ENCODE results near the gene CSMD2.

Gene CSMD2

DNA sequence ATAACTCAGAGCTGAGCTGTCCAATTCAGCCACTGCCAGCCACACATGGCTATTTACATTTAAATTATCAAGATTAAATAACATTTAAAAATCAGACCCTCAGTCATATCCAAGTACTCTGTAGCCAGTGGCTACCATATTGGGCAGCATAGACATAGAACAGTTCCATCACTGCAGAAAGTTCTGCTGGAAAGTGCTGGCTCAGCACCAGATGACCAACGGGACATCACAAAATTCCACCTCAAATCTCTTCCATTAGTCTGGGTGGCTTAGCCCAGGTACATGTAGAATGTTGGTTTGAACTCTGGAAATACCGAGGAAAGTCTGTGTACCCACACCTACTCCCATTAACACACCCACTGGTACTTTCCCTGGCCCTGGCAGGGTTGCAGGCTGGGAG is 563.3 kb downstream of the CSMD2 start:
- no peak for DNase-seq (ENCODE audit: low spot score)

DNA sequence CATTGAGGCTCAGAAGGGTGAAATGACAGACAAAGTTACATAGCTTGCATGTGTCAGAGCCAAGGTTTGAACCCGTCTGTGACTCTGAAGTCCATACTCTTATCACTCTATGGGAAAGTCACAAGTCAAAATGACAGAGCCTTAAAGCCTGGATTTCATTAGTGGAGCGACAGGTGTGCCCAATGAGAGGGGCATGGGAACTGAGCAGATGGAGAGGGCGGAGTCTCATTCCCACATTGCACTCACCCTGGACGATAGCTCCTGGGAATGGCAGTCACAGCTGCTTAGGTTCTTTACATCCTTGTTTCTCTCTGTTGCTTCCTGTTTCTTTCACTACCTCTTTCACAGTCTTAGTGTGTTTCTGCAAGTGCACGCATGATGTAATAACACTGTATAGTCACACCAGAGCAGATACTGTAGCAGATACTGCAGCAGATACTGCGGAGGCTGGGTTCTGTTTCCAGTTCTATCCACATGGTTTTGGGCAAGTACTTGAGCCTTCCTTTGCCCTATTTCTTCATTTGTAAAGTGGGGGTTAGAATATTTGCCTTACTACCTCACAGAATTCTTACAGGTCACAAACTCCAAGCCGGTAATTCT is 565.4 kb downstream of the CSMD2 start:
- no peak for DNase-seq (ENCODE audit: low spot score)

DNA sequence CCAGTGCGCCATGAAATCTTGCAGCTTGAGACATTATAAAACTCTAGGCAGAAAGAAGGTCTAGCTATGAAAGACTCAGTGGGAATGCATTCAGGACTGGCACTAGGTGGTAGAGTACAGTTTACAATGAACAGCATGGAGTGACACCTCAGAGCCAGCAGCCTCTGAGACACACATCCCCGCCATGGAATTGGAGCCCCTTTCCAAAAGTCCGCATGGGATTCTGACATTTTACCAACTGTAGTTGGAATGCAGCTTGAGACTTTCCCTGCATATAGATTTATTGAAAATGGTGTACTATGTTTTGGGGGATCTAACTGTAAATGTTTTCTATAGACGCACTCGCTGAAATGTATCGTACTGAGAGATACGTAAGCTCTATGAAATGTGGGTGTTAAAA is 576.3 kb downstream of the CSMD2 start:
- DNase-seq (ENCODE audit: low spot score), result no peak

DNA sequence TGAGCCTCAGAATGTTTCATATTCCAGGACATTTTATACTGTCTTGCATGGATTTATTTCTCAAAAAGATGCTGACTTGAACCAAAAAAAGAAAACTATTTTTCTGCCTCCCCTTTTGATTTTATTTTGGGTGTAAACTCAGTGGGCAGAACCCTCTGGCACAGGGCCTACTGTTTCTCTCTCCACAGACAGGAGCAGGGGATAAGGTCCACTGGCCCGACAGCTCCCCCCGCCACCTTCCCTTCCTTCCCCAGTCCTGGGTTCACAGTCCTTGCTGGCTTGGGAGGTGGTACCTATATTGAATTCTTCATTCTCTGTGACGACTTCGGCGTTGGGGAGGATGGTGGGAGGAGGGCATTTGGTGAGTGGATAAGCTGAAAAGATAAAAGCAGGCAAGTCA is 578.2 kb downstream of the CSMD2 start:
- no peak for DNase-seq (ENCODE audit: low spot score)

- no peak for DNase-seq (ENCODE audit: low spot score)
These were observed 578.9 kb downstream of the CSMD2 start for GRCh38 chr1:33586106-33586505.

DNA sequence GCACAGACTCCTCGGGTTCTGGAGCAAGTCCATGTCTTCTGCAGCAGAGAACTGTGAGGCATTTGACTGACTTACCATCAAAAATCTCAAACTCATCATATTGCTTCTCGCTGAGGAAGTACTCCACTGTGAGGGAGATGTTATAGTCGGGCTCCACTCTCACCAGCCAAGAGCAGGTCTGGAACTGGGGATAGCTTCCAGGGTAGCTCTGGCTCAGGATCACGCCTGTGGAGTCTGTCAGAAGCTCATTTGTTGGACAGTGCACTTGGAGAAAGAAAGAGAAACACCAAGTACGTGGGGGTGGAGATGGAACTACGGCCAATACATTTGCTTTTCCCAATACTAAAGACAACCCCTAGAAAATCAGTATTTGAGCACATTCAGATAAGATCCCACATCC is 581.5 kb downstream of the CSMD2 start:
- peak; percentile 6 for DNase-seq (ENCODE audit: low spot score)

DNA sequence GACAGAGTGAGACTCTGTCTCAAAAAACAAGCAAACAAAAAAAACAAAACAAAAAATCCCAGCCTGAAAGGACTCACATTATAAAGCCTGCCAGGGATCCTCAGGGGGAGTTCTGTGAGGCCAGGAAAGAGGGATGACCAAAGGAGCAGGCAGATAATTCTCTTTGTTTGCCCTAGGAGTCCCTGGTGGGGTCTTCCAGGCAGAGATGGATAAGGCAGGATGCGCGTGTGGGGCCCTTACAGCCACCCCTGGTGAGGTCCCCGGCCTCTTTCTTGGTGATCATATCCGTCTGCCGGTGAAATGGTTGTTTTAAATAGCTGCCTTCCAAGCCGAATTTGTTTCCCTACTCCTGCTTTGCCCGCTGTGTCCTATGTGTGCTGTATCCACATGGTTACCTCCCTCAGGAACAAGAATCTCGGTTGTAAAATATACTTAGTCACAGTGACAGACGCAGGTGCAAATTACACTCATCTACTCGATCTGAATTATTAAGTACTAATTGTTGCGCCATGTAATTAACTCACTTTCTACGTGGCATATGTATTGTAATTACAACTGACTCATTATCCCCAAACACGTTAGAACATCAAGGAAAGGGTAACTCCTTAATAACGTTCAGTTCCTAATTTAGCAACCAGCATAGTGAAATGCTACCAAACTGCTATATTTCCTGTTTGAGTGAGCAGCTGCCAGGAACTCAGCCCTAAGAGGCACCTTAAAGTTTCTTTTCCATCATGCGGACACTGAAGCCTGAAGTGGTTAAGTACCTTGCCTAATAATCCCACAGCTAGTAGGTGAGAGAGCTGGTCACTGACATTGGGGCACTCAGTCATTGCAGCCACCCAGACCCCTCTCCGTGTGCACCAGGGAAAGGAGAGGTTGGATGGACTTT is 586.2 kb downstream of the CSMD2 start:
- no peak for DNase-seq (ENCODE audit: low spot score)

DNA sequence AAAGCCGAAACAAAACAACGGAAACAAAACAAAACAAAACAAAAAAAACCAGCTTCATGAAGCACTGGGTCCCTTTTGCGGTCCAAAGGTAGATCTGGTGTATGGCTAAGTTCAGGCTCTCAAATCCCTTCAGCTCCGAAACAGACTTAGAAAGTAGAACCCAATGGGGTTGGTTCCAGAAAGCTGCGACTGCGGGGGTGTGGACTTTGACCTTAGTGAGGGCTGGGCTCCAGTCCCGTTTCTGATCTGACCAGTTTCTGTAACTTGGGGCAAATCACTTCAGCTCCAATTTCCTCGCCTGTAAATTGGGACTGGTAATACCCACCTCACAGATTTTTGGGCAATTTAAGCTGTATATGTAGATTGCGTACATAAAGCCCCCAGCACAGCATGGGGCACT is 587.4 kb downstream of the CSMD2 start:
- no peak for DNase-seq (ENCODE audit: low spot score)

DNA sequence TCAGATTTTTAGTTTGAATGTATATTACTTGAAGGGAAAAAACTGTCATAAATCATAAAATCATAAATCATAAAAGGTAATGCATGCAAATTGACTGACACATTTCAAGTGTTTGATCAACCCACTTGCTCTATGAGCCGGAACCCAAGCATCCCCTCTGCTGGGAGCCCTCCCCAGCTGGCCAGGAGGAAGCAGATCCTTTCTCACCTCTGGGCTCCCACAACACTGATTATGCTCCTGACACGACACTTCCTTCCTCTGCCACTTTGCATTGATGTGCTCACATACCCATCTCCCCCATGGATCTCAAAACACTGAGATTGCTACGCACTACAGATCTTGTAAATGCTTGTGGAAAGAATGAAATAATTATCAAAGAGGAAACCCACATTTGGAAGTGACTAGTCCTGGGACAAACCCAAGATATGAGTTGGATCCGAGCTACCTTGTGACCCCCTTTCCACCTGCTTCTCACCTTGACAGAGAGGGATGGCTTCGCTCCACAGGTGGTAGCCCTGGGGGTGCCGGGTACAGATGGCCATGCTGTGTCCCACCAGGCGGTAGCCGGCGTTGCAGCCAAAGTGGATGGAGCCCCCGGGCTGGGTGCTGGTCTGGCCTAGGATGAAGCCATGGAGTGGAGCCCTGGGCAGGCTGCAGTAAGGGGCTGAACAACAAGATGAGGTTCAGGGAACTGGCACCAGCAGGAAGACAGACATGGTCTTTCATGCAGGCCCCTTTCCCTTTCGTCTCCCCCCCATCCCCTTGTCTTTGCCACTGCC is 588.0 kb downstream of the CSMD2 start:
- no peak for DNase-seq (ENCODE audit: low spot score)

- no peak for DNase-seq (ENCODE audit: low spot score)
These were observed 589.6 kb downstream of the CSMD2 start for GRCh38 chr1:33575324-33575879.

- no peak for DNase-seq (ENCODE audit: low spot score)
These were observed 591.4 kb downstream of the CSMD2 start for GRCh38 chr1:33573661-33574060.

- DNase-seq (ENCODE audit: low spot score), result no peak
These were observed 592.6 kb downstream of the CSMD2 start for GRCh38 chr1:33572387-33572786.

GRCh38 chr1:33569331-33569730 is 595.7 kb downstream of the CSMD2 start:
- no peak for DNase-seq (ENCODE audit: low spot score)

- no peak for DNase-seq (ENCODE audit: low spot score)
These were observed 601.3 kb downstream of the CSMD2 start for GRCh38 chr1:33563699-33564098.

DNA sequence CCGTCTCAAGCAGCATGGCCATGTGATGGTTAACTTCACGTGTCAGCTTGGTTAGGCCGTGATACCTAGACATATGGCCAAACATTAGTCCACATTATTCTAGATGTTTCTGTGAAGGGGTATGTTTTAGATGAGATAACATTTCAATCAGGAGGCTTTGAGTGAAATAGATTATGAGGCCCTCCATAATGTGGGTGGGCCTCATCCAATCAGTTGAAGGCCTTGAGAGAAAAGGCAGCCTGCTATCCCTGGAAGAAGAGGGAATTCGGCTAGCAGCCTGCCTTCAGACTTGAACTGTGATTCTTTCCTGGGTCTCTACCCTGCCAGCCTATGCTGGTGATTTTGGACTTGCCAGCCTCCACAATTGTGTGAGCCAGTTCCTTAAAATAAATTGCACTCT is 602.5 kb downstream of the CSMD2 start:
- DNase-seq (ENCODE audit: low spot score), result no peak

DNA sequence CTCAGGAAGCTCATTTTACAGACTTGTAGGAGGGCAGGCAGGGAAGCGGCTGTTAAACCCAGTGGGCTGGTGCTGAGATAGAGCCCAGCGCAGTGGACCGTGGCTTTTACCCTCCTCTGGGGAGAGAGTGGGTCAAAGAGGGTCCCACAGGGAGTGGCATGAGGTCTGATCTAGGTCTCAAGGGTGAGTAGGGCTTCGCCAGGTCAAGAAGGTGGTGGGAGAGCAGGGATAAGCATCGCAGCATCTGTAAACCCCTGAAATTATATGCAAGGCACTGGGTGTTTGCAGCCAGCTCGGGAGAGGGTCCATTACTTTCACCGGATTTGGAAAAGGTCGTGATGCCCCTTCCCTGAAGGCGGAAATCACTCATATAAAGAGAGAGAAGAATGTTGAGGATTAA is 603.5 kb downstream of the CSMD2 start:
- no peak for DNase-seq (ENCODE audit: low spot score)

DNA sequence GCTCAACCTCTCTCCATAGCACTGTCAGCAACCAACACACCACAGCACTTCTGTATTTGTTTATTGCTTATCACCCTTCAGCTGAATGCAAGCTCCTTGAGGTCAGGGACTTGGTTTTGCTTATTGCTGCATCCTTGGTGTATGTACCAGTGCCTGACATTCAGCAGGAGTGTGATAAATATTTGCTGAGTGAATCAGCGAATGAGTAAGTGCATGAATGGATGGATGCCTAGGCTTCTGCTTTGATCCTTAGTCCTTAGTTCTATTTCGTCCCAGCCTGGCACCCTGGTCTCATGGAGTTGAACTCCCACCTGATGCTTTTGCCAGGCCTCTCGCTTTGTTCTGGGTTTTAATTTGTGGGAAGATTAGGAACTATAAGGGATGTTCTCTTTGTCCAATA is 604.4 kb downstream of the CSMD2 start:
- no peak for DNase-seq (ENCODE audit: low spot score)

DNA sequence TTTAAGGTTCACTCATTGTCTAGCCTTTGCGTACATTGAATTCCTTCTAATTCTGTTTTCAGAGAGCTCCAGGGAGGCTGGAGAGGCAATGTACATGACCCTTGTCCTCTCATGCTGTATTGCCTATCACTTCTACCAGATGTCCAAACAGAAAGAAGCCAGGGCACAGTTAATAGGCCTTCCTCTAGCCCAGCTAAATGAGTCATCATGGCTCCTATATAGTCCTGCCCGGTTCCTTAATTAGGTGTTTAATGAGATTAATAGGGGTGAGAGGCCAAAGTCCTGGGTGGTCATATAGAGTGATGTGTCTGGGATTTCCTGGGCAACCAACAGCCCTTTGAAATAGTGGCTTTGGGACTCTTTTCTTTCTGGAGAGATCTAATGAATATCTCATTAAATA is 616.3 kb downstream of the CSMD2 start:
- no peak for DNase-seq (ENCODE audit: low spot score)

- DNase-seq (ENCODE audit: low spot score), result no peak
These were observed 616.7 kb downstream of the CSMD2 start for GRCh38 chr1:33548319-33548718.

DNA sequence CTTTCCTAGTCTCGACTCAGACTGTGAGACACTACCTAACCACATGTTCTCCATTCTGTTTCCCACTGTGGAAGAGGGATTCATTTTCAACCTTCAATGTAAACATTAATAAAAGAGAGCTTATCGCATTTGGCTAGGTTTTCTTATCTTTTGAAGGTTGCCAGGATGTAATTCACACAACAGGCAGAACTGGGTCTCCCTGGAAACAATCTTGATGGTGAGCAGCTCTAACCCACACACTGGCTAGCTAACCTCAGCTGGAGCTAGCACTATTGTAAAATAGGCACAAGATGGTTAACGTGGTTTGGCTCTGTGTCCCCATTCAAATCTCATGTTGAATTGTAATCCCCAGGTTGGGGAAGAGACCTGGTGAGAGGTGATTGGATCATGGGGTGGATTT is 617.5 kb downstream of the CSMD2 start:
- no peak for DNase-seq (ENCODE audit: low spot score)

DNA sequence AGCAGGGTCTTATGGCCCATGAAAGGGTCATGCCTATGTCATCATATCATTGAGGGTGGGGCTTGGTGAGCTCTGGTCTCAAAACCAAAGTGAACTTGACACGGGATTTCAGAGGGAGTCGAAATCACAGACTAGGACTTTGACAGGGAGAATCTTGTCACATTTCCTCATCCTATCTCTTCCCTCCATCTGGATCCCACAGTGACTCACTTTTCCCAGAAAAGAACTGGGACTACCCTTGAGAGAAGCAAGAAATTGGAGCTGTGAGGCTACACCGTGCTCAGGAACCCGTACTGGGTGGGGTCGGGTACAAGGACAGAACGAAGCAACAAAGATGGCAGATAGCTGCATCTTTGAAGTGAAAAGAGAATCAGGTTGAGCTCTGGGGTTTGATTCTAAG is 623.1 kb downstream of the CSMD2 start:
- no peak for DNase-seq (ENCODE audit: low spot score)

- DNase-seq (ENCODE audit: low spot score), result no peak
These were observed 627.1 kb downstream of the CSMD2 start for GRCh38 chr1:33537885-33538284.

DNA sequence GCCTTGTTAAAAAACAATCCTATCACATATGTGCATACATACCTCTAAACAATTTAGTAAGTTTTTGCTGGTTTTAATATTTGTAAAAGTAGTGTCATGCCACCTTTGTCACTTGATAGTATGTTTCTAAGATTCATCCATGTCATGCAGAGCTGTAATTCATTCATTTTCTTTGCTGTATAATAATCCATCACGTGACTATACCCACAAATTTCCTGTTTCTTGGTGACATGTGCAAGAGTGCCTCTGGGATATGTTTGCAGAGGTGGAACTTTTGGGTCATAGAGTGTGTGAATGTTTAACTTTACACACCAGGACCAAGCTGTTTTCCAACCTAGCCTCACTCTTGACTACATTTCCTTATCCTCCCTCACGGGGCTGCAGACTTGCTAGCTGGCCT is 629.7 kb downstream of the CSMD2 start:
- DNase-seq (ENCODE audit: low spot score), result no peak
